Endothelial cell of umbilical vein (primary cell): ENCODE measurements around the gene TTC34.

Experiments used
- CTCF ChIP-seq, 2 donors: IDR thresholded peaks; 1 replicate in 1 of 2; 2 replicates in 1 of 2; pipeline ENCODE4 v1.5.1; 2011; ENCODE audit warnings: low read length in 2 of 2, mild to moderate bottlenecking in 2 of 2, moderate library complexity in 2 of 2, control low read depth in 1 of 2, inconsistent platforms in 1 of 2, low read depth in 1 of 2; ENCODE audit not compliant: insufficient read depth in 1 of 2; ENCODE audit errors: extremely low read depth in 1 of 2
- POLR2AphosphoS5 ChIP-seq: IDR thresholded peaks from 2 replicates; pipeline ENCODE4 v1.6.1; 2012; ENCODE audit warnings: low read depth, mild to moderate bottlenecking, control low read depth, low read length, moderate library complexity; ENCODE audit not compliant: insufficient read depth

GRCh38 chr1:2641381-2642130 is 159.9 kb downstream of the TTC34 start:
- TF ChIP-seq CTCF (IDR thresholded peaks at IDR 0.05; ENCODE audit: extremely low read depth in 1 of 2, insufficient read depth in 1 of 2, low read depth in 1 of 2, low read length in 2 of 2) = no peak
- TF ChIP-seq POLR2AphosphoS5 = no peak
